ENCODE data around the gene HOXB6. TPM values are rescaled to one million over a fixed set of nuclear protein-coding genes. Genes with fewer than 3 reads are reported as not detected.

The HOXB6 gene
- total RNA-seq, 1 donor from 2014 or later, result 0.92 TPM

DNA sequence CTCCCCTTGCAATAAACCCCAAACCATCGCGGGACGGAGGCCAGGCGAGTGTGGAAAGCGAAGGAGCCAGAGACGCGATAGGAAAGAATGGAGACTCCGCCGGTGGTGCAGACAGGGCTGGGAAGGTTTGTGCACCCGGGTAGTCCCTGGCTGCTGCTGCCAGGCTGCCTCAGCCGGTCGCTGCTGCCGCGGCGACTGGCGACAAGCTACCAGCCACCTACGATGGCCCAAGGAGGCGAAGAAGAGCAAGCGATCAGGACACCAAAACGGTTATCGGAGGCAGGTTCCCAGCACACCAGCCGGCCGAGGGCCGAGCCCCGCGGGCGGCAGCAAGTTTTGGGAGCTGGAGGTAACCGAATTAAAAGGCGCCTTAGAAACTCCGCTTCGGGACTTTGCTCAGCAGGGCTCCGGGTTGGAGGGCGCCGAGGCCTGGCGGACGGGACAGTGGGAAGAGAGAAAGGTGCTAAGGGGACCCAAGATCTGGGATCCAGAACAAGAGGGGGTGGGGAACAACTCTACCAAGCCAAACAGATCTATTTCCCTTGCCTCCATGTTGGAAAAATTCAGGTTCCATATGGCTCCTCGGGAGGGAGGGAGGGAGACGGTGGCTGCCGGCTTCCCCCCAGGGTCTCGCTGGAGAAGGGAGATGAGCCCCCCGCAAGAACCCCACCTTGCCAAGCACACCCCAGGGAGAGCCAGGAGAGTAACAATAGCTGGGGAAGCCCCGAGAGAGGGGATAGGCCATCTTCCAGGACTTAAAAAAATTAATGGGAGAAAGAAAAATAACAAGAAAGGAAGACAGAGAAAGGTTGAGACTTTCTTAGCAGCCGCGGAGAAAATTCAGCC, 50.2 kb downstream of the HOXB6 start:
- no peak for DNase-seq (ENCODE audit: low read depth, low spot score)

GRCh38 chr17:48553826-48554225, 51.0 kb downstream of the HOXB6 start:
- DNase-seq (ENCODE audit: low read depth, low spot score), result no peak

DNA sequence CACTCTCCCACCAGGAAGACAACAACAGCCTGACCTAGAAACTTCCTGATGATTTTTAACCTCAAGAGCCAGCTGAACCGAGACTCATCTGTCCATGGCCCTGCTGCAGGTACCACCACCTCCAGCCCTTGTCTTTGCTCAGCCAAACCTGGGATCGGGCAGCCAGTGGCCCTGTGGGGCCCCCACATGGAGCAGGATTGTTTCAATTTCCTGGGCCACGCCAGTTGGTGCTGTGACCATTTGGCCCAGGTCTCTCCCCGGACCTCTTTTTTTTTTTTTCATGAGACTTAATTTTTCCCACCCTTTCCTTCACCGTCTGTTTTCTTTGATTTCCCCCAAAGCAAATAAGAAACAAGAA, 51.6 kb downstream of the HOXB6 start:
- no peak for DNase-seq (ENCODE audit: low read depth, low spot score)

- DNase-seq (ENCODE audit: low read depth, low spot score), result no peak
These were observed 52.2 kb downstream of the HOXB6 start for GRCh38 chr17:48552466-48553189.

DNA sequence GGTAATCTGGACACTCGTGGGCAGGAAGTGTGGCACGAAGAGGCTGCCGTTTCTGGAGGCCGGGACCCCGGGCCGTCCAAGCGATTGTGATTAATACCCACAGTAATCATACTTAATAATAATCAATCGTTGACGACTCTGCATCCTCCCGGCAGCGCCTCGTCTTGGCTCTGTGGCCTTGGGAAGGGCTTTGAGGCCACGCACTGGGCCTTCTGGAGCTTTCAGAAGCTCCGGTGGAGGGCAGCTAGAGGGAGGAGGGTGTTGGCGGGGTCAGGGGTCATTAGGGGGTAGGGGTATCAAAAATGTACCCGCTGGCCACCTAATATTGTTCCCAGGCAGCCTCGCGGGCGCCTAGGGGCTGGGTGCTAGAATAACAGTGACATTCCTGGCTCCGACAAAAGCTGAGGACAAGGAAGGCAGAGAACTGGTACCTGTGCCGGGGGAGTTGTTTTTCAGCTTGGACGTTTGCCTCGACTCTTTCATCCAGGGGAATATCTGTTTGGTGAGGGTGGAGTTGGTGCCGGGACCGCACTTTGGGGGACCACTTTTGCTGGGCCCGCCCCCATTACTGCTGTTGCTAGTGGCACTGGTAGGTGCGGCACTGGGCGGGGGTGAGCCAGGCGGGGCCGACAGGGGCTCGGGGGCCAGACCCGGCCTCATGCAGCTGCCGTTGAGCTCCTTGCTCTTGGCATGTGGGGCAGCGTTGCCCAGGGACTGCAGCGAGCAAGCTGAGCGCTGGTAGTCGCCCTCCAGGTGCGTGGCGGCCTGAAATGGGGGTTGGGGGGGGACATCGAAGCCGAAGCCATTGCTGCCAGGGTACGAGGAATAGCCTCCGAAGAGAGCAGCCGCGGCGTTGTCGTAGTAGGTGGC, 53.0 kb downstream of the HOXB6 start:
- no peak for DNase-seq (ENCODE audit: low read depth, low spot score)

DNA sequence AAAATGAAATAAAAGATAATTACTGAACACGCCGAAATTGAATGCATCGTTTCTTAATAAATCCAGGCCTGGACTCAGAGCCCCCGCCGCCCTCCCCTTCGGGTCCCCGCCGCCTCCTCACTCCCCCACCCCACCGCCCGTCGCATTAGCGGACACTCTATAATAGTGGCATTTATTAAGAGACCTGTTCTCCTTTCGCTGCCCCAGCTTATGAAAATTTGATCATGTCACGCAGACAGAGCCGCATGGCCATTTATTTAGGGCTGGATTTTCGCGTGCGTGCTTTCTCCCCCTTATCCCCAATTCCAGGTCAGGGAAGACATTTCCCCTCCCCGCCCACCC, 53.6 kb downstream of the HOXB6 start:
- no peak for DNase-seq (ENCODE audit: low read depth, low spot score)

GRCh38 chr17:48550502-48551213, 54.1 kb downstream of the HOXB6 start:
- DNase-seq (ENCODE audit: low read depth, low spot score), result no peak

DNA sequence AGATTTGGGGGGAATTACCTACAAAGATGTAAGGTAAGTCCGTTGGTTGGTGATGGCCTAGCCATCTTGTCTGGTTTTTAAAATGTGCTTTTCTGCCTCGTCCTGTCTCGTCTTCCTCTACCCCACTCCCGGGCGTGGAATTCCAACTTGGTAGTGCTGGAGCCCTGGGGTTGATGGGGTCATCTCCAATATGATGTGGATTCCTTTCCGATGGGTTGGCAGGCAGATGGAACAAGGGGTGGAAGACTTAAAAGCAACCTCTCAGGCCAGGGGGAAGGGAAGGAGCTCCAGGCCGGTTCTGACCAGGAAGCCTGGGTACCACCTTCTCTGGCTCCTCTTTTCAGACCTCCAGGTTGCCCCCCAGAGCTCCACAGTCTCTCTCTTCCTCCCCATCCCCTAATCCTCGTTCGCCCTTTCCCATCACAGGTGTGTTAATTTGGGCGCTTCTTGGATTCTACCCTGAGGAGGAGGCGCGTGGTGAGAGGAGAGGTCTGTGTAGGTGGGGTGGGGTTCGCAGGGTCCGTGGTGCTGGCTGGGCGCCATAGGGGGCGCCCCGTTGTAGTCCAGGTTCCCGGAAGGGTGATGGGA, 54.8 kb downstream of the HOXB6 start:
- DNase-seq (ENCODE audit: low read depth, low spot score), result no peak

GRCh38 chr17:48549281-48549630, 55.5 kb downstream of the HOXB6 start:
- no peak for DNase-seq (ENCODE audit: low read depth, low spot score)

- DNase-seq (ENCODE audit: low read depth, low spot score), result no peak
These were observed 56.1 kb downstream of the HOXB6 start for GRCh38 chr17:48548523-48549280.

- DNase-seq (ENCODE audit: low read depth, low spot score), result no peak
These were observed 56.8 kb downstream of the HOXB6 start for GRCh38 chr17:48547808-48548522.

DNA sequence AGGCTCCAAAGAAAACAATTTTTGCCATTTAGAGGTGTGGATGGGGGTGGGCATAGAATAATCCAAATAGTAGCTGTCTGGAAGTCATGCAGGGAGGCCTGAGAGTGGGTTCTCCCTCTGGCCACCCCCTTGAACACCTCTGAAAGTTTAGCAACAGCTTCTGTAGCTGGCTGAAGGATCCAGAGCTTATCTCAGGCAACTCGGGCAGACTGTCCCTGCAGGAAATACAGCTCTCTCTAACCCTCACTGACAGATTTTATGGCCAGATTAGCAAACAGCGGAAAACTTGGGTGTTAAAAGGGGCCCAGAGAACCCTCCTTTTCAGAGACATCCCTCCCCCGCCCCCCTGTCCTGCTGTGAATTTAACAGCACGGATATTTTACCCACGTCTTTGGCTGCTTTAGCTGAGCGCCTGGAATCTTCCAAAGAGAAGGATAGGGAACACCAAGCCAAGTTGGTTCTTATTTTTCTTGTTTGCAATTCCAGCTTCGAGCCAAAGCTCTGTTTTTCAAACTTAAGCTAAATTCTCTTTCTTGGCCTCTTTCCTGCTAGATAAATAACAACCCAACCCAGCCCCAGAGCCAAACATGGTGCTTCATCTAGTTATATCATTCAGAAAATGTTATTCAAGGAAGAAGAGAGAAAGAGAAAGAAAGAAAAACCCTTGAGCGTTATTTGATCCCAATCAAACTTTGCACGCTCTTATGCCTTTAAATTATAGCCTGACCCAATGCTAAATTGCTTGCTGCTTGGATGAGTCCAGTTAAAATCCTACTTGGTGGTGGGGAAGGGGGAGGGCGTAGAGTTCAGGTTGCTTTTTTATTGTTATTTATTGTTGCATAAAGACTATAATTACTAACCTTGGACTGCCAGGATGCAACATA, 57.6 kb downstream of the HOXB6 start:
- DNase-seq (ENCODE audit: low read depth, low spot score), result no peak

GRCh38 chr17:48546137-48546923, 58.5 kb downstream of the HOXB6 start:
- DNase-seq (ENCODE audit: low read depth, low spot score), result no peak

Other genes starting within 250 kb of the HOXB6 start
- gene SKAP1, start 174.8 kb downstream of the HOXB6 start, total RNA-seq, result not detected in 2 replicates
- gene HOXB1, start 74.0 kb downstream of the HOXB6 start, total RNA-seq, result not detected in 2 replicates
- gene HOXB2, start 59.9 kb downstream of the HOXB6 start, total RNA-seq, result 5.1 and 5.3 TPM in 2 replicates
- 3.0 and 5.1 TPM in 2 replicates for gene HOXB4, start 26.6 kb downstream of the HOXB6 start, total RNA-seq
- gene HOXB3, start 14.7 kb downstream of the HOXB6 start, total RNA-seq, result 6.9 and 7.5 TPM in 2 replicates
- 0.07 TPM in 1 of 2 replicates, not detected in the other for gene HOXB5, start 11.2 kb downstream of the HOXB6 start, total RNA-seq
- 0.11 and 0.59 TPM in 2 replicates for gene HOXB7, start 6.0 kb upstream of the HOXB6 start, total RNA-seq
- gene HOXB8, start 10.3 kb upstream of the HOXB6 start, total RNA-seq, result not detected in 2 replicates
- not detected in 2 replicates for gene HOXB9, start 21.4 kb upstream of the HOXB6 start, total RNA-seq
- gene PRAC1, start 117.5 kb upstream of the HOXB6 start, total RNA-seq, result not detected in 2 replicates
- gene PRAC2, start 118.2 kb upstream of the HOXB6 start, total RNA-seq, result not detected in 2 replicates
- gene HOXB13, start 123.8 kb upstream of the HOXB6 start, total RNA-seq, result not detected in 2 replicates
- gene TTLL6, start 212.2 kb upstream of the HOXB6 start, total RNA-seq, result not detected in 2 replicates
- 30.4 and 58.9 TPM in 2 replicates for gene CALCOCO2, start 226.0 kb upstream of the HOXB6 start, total RNA-seq

All from pulmonary artery endothelial cell (primary cell).